H9 (cell line): Measurements from ENCODE around the gene ZNRF3. TPM values are rescaled to one million over a fixed set of nuclear protein-coding genes. Genes with fewer than 3 reads are reported as not detected.

Experiments used
- DNase-seq: peaks from one replicate; pipeline ENCODE4 v3.0.0-alpha.2; 2017
- H2AFZ ChIP-seq: one replicate; pipeline ENCODE4 v1.6.1; 2013; ENCODE audit warnings: mild to moderate bottlenecking, low read length, control low read depth, moderate library complexity
- H2AK5ac ChIP-seq: 2 replicates; pipeline ENCODE4 v1.6.1; 2013; ENCODE audit warnings: low read length, control low read depth, mixed read lengths; ENCODE audit not compliant: insufficient read length
- H2BK120ac ChIP-seq: one replicate; pipeline ENCODE4 v1.6.1; 2013; ENCODE audit warnings: low read depth, mild to moderate bottlenecking, low read length, control low read depth, inconsistent platforms; ENCODE audit not compliant: poor library complexity, severe bottlenecking
- H2BK12ac ChIP-seq: 2 replicates; pipeline ENCODE4 v1.6.1; 2013; ENCODE audit warnings: low read length, control low read depth, mixed read lengths, low read depth; ENCODE audit not compliant: insufficient read length
- H2BK15ac ChIP-seq: 2 replicates; pipeline ENCODE4 v1.6.1; 2013; ENCODE audit warnings: low read depth, low read length, control low read depth
- H2BK20ac ChIP-seq: one replicate; pipeline ENCODE4 v1.6.1; 2013; ENCODE audit warnings: low read depth, mild to moderate bottlenecking, low read length, control low read depth, inconsistent platforms; ENCODE audit not compliant: poor library complexity, severe bottlenecking
- H2BK5ac ChIP-seq: 2 replicates; pipeline ENCODE4 v1.6.1; 2013; ENCODE audit warnings: low read length, control low read depth, mixed read lengths; ENCODE audit not compliant: insufficient read length
- H3K14ac ChIP-seq: 2 replicates; pipeline ENCODE4 v1.6.1; 2013; ENCODE audit warnings: low read length, control low read depth; ENCODE audit not compliant: insufficient read depth
- H3K18ac ChIP-seq: 2 replicates; pipeline ENCODE4 v1.6.1; 2013; ENCODE audit warnings: low read depth, mild to moderate bottlenecking, mixed read lengths, low read length, control low read depth; ENCODE audit not compliant: insufficient read length
- H3K23ac ChIP-seq: 2 replicates; pipeline ENCODE4 v1.6.1; 2013; ENCODE audit warnings: low read length, control low read depth, mixed read lengths, low read depth; ENCODE audit not compliant: insufficient read length
- H3K23me2 ChIP-seq: 2 replicates; pipeline ENCODE4 v1.6.1; 2013; ENCODE audit warnings: low read depth, mild to moderate bottlenecking, mixed read lengths, low read length, control low read depth; ENCODE audit not compliant: insufficient read length, poor library complexity, severe bottlenecking
- H3K27ac ChIP-seq: 2 replicates; pipeline ENCODE4 v1.5.1; 2013; ENCODE audit warnings: low read length, control low read depth, mixed read lengths, low read depth; ENCODE audit not compliant: insufficient read length
- H3K27me3 ChIP-seq: 2 replicates; pipeline ENCODE4 v1.6.1; 2013; ENCODE audit warnings: low read length, control low read depth, inconsistent platforms; ENCODE audit not compliant: insufficient read depth
- H3K4ac ChIP-seq: 2 replicates; pipeline ENCODE4 v1.6.1; 2013; ENCODE audit warnings: low read depth, mild to moderate bottlenecking, control low read depth, inconsistent platforms, low read length, moderate library complexity
- H3K4me1 ChIP-seq: 2 replicates; pipeline ENCODE4 v1.6.1; 2013; ENCODE audit warnings: low read length, control low read depth, inconsistent platforms; ENCODE audit not compliant: insufficient read depth
- H3K4me2 ChIP-seq: 2 replicates; pipeline ENCODE4 v1.6.1; 2013; ENCODE audit warnings: low read length, control low read depth, mixed read lengths; ENCODE audit not compliant: insufficient read length, insufficient read depth
- H3K56ac ChIP-seq: 2 replicates; pipeline ENCODE4 v1.6.1; 2013; ENCODE audit warnings: low read depth, mild to moderate bottlenecking, mixed read lengths, low read length, control low read depth; ENCODE audit not compliant: insufficient read length
- H3K79me1 ChIP-seq: 2 replicates; pipeline ENCODE4 v1.6.1; 2013; ENCODE audit warnings: low read depth, mild to moderate bottlenecking, moderate library complexity, low read length, control low read depth, inconsistent platforms; ENCODE audit not compliant: insufficient read depth, poor library complexity, severe bottlenecking
- H3K79me2 ChIP-seq: 2 replicates; pipeline ENCODE4 v1.6.1; 2013; ENCODE audit warnings: low read length, control low read depth, inconsistent platforms; ENCODE audit not compliant: insufficient read depth
- H3K9ac ChIP-seq: 2 replicates; pipeline ENCODE4 v1.6.1; 2013; ENCODE audit warnings: low read length, control low read depth, mixed read lengths; ENCODE audit not compliant: insufficient read length; ENCODE audit errors: extremely low read depth
- H3K9me3 ChIP-seq: one replicate; pipeline ENCODE4 v1.6.1; 2013; ENCODE audit warnings: low read depth, low read length, inconsistent platforms; ENCODE audit not compliant: control insufficient read depth
- H3T11ph ChIP-seq: one replicate; pipeline ENCODE4 v1.6.1; 2013; ENCODE audit warnings: mild to moderate bottlenecking, low read length, control low read depth, inconsistent platforms
- H4K20me1 ChIP-seq: one replicate; pipeline ENCODE4 v1.6.1; 2013; ENCODE audit not compliant: control insufficient read depth, insufficient read length, insufficient read depth
- H4K5ac ChIP-seq: 2 replicates; pipeline ENCODE4 v1.6.1; 2013; ENCODE audit warnings: low read depth, mild to moderate bottlenecking, mixed read lengths, low read length, control low read depth; ENCODE audit not compliant: insufficient read length
- H4K8ac ChIP-seq: replicated peaks from 2 replicates; pipeline ENCODE4 v1.6.1; 2013; ENCODE audit warnings: low read length, control low read depth, mixed read lengths, low read depth; ENCODE audit not compliant: insufficient read length
- H4K91ac ChIP-seq: 2 replicates; pipeline ENCODE4 v1.6.1; 2013; ENCODE audit warnings: low read depth, mild to moderate bottlenecking, moderate library complexity, mixed read lengths, low read length, control low read depth; ENCODE audit not compliant: insufficient read length
- H3K27ac Mint-ChIP-seq, 3 experiments: 2 replicates in 2 of 3; 3 replicates in 1 of 3; pipeline ENCODE4 v1.8.0; 2020 to 2021; ENCODE audit warnings: mixed read lengths in 3 of 3, mild to moderate bottlenecking in 1 of 3, moderate library complexity in 1 of 3
- H3K27me3 Mint-ChIP-seq: 2 replicates; pipeline ENCODE4 v1.8.0; 2021; ENCODE audit warnings: low read depth, mild to moderate bottlenecking, moderate library complexity, mixed read lengths
- H3K36me3 Mint-ChIP-seq, 3 experiments: 2 replicates in 2 of 3; 3 replicates in 1 of 3; pipeline ENCODE4 v1.8.0; 2020 to 2021; ENCODE audit warnings: low read depth in 3 of 3, mixed read lengths in 3 of 3; ENCODE audit not compliant: insufficient read depth in 1 of 3
- H3K4me1 Mint-ChIP-seq, 2 experiments: 2 replicates each; pipeline ENCODE4 v1.8.0; 2020; ENCODE audit warnings: mixed read lengths in 2 of 2
- H3K4me3 Mint-ChIP-seq, 2 experiments: 2 replicates in 1 of 2; 3 replicates in 1 of 2; pipeline ENCODE4 v1.8.0; 2020 to 2021; ENCODE audit warnings: mild to moderate bottlenecking in 2 of 2, mixed read lengths in 2 of 2, moderate library complexity in 1 of 2
- H3K9me3 Mint-ChIP-seq, 2 experiments: 2 replicates in 1 of 2; 3 replicates in 1 of 2; pipeline ENCODE4 v1.8.0; 2020; ENCODE audit warnings: mild to moderate bottlenecking in 2 of 2, mixed read lengths in 2 of 2, moderate library complexity in 1 of 2
- WGBS: extraction: QIAGEN DNeasy Blood & Tissue Kit; methylation state at CpG from one replicate; pipeline ENCODE4 v1.1.7; 2013; ENCODE audit warnings: missing lambda C conversion rate, low lambda C conversion rate, mixed read lengths; ENCODE audit not compliant: insufficient read length; ENCODE audit errors: extremely low coverage; 5-methylcytosine and 5-hydroxymethylcytosine counted together
- total RNA-seq: library from RNA; stranded (reverse); gene quantifications from 2 replicates; pipeline ENCODE4 v1.2.1, GENCODE V29; 2021
- TF ChIP-seq, protein P1 (sequence below): fragments of 200-600 bp; sonication (generic); conservative IDR thresholded peaks from 3 replicates; pipeline ENCODE4 v1.8.0; 2021; ENCODE audit warnings: antibody characterized with exemption, mild to moderate bottlenecking

ZNRF3 gene
- total RNA-seq, 1 experiment from 2014 or later: 20.6 TPM

DNA sequence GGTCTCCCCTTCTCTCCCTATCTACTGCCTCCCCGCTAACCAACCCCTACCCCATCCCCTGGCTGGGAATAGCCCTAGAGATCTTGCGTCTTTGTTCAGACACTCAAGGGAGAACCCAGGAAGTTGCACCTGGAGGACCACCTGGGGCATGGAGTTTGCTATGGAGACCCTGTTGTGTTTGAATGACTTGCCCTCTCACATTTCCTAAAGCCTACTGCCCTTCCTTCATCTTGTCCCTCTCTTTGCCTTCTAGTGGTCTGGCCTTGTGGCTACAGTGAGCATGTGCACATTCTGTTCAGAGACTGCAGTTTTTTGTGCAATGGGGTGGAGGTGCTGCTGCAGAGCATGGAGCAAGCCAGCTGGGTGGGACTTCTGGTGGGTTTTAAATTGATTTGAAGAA, 42.5 kb downstream of the ZNRF3 start:
- no peaks in the 10 kb centered on the region for H3K23me2 ChIP-seq
- no peak overlapping the region for H2AFZ ChIP-seq
- Mint-ChIP-seq H3K27me3 (no peaks in the 10 kb centered on the region), H3K36me3 (peaks cover 0 to 2% (median 0%) of the 10 kb centered on the region in 3 experiments; a peak in 1 of 7 replicates), H3K4me1 (peaks cover 62% of the 10 kb centered on the region in 2 experiments), H3K27ac (peak overlapping the region; percentile 18 to 55 (median 21); a peak in 3 of 7 replicates), H3K4me3 (no peak overlapping the region; a peak in 1 of 5 replicates), H3K9me3 (no peaks in the 10 kb centered on the region)
- no peak overlapping the region for H3K27ac ChIP-seq
- no peak overlapping the region for H2BK5ac ChIP-seq
- H2BK120ac ChIP-seq: no peak overlapping the region
- peaks cover 19% of the 10 kb centered on the region for H3K79me1 ChIP-seq
- no peaks in the 10 kb centered on the region for H4K20me1 ChIP-seq
- TF ChIP-seq, protein P1, sequence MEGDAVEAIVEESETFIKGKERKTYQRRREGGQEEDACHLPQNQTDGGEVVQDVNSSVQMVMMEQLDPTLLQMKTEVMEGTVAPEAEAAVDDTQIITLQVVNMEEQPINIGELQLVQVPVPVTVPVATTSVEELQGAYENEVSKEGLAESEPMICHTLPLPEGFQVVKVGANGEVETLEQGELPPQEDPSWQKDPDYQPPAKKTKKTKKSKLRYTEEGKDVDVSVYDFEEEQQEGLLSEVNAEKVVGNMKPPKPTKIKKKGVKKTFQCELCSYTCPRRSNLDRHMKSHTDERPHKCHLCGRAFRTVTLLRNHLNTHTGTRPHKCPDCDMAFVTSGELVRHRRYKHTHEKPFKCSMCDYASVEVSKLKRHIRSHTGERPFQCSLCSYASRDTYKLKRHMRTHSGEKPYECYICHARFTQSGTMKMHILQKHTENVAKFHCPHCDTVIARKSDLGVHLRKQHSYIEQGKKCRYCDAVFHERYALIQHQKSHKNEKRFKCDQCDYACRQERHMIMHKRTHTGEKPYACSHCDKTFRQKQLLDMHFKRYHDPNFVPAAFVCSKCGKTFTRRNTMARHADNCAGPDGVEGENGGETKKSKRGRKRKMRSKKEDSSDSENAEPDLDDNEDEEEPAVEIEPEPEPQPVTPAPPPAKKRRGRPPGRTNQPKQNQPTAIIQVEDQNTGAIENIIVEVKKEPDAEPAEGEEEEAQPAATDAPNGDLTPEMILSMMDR: peak; percentile 27; the same call in 1 of the 3 replicates
- no peak overlapping the region for H2BK20ac ChIP-seq
- H2BK12ac ChIP-seq: no peak overlapping the region
- no peak overlapping the region for H2AK5ac ChIP-seq
- H3K4me2 ChIP-seq: no peak overlapping the region
- no peak overlapping the region for H3K23ac ChIP-seq
- peaks cover 27% of the 10 kb centered on the region; the same call in 1 of the 2 replicates for H3K79me2 ChIP-seq
- H4K91ac ChIP-seq: no peak overlapping the region
- no peaks in the 10 kb centered on the region; the same call in 1 of the 2 replicates for H3K27me3 ChIP-seq
- no peak overlapping the region for H3K9ac ChIP-seq
- peak; percentile 52 for DNase-seq
- H3K18ac ChIP-seq: no peak overlapping the region
- H3K14ac ChIP-seq: no peak overlapping the region
- no peak overlapping the region for H4K5ac ChIP-seq
- peaks cover 8% of the 10 kb centered on the region; the same call in 1 of the 2 replicates for H3K4me1 ChIP-seq
- no CpG with 5 or more reads among the region's 2 CpGs for WGBS
- H3T11ph ChIP-seq: no peak overlapping the region
- no peak overlapping the region for H4K8ac ChIP-seq
- H3K56ac ChIP-seq: no peak overlapping the region
- H2BK15ac ChIP-seq: no peak overlapping the region
- H3K9me3 ChIP-seq: no peaks in the 10 kb centered on the region
- H3K4ac ChIP-seq: no peak overlapping the region
